ENCODE data around the gene EDIL3. TPM values are rescaled to one million over a fixed set of nuclear protein-coding genes. Genes with fewer than 3 reads are reported as not detected.
"Not testable (repeated sequence)": the region's sequence is repeated elsewhere in the genome, so short reads cannot be mapped to it uniquely, and the experiment has no call there.

Gene EDIL3
- polyA plus RNA-seq, 1 donor, result 56.9 TPM

- no peak for DNase-seq
Observed at GRCh38 chr5:84184857-84185256, 199.8 kb downstream of the EDIL3 start.

- DNase-seq, result no peak
Observed at GRCh38 chr5:84181093-84181492, 203.6 kb downstream of the EDIL3 start.

GRCh38 chr5:84168841-84169240 lies 215.8 kb downstream of the EDIL3 start:
- DNase-seq, result no peak

GRCh38 chr5:84163671-84164070 lies 221.0 kb downstream of the EDIL3 start:
- DNase-seq, result no peak

GRCh38 chr5:84162695-84163094 lies 222.0 kb downstream of the EDIL3 start:
- no peak for DNase-seq

- not testable (repeated sequence) for DNase-seq
Observed at GRCh38 chr5:84160650-84161049, 224.0 kb downstream of the EDIL3 start.

GRCh38 chr5:84149094-84149493 lies 235.6 kb downstream of the EDIL3 start:
- no peak for DNase-seq

- DNase-seq, result no peak
Observed at GRCh38 chr5:84148651-84149050, 236.0 kb downstream of the EDIL3 start.

- DNase-seq, result no peak
Observed at GRCh38 chr5:84137541-84137940, 247.1 kb downstream of the EDIL3 start.

GRCh38 chr5:84131372-84131771 lies 253.3 kb downstream of the EDIL3 start:
- no peak for DNase-seq

GRCh38 chr5:84130006-84130580 lies 254.6 kb downstream of the EDIL3 start:
- no peak for DNase-seq

- no peak for DNase-seq
Observed at GRCh38 chr5:84125216-84125615, 259.5 kb downstream of the EDIL3 start.

GRCh38 chr5:84119252-84119651 lies 265.4 kb downstream of the EDIL3 start:
- DNase-seq, result no peak

- DNase-seq, result no peak
Observed at GRCh38 chr5:84118551-84118950, 266.1 kb downstream of the EDIL3 start.

GRCh38 chr5:84115727-84116126 lies 269.0 kb downstream of the EDIL3 start:
- no peak for DNase-seq

- no peak for DNase-seq
Observed at GRCh38 chr5:84113246-84114105, 271.2 kb downstream of the EDIL3 start.

GRCh38 chr5:84092738-84093137 lies 291.9 kb downstream of the EDIL3 start:
- DNase-seq, result no peak

- no peak for DNase-seq
Observed at GRCh38 chr5:84091127-84091799, 293.4 kb downstream of the EDIL3 start.

GRCh38 chr5:84088996-84089395 lies 295.7 kb downstream of the EDIL3 start:
- DNase-seq, result no peak

GRCh38 chr5:84086511-84086910 lies 298.2 kb downstream of the EDIL3 start:
- no peak for DNase-seq

GRCh38 chr5:84085387-84086041 lies 299.2 kb downstream of the EDIL3 start:
- DNase-seq, result no peak

GRCh38 chr5:84080908-84081307 lies 303.8 kb downstream of the EDIL3 start:
- no peak for DNase-seq

GRCh38 chr5:84072339-84072738 lies 312.3 kb downstream of the EDIL3 start:
- DNase-seq, result no peak

Data from left kidney (tissue), 2 donors.